Lower leg skin (tissue), 3 donors: ENCODE measurements around the gene PIGR.

Experiments
- CTCF ChIP-seq, 3 donors: fragments of 450-650 bp; IDR thresholded peaks; one replicate each; pipeline ENCODE4 v1.5.1; 2016; ENCODE audit warnings: antibody characterized with exemption in 3 of 3, mild to moderate bottlenecking in 3 of 3, moderate library complexity in 2 of 3
- POLR2A ChIP-seq, 2 donors: fragments of 450-650 bp; IDR thresholded peaks; one replicate each; pipeline ENCODE4 v1.6.1; 2016 to 2017; ENCODE audit warnings: antibody characterized with exemption in 2 of 2, mild to moderate bottlenecking in 1 of 2, moderate library complexity in 1 of 2

DNA sequence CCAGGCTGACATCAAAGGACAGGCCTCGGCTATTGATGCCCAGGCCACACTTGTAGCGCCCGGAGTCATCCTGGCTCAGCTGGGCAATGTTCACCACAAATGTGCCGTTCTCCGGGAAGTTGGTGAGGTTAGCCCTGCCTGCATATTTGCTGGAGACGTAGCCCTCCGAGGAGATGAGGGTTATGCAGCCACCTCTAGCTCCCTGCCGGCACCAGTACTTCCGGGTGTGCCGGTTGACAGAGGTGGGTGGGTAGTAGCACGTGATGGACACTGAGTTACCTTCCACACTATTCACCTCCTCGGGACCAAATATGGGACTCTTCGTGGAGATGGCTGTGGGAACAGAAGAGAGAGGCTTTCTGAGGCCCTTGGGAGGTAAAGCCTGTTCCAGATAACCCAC is 7.1 kb downstream of the PIGR start:
- no peak for TF ChIP-seq CTCF (IDR thresholded peaks at IDR 0.05)
- no peak for TF ChIP-seq POLR2A (IDR thresholded peaks at IDR 0.05)
